PFSK-1 (cell line): ENCODE data around the gene ZC3H12A.

Experiments used
- POLR2AphosphoS5 ChIP-seq: IDR thresholded peaks from 2 replicates; pipeline ENCODE4 v1.6.1; 2012; ENCODE audit warnings: low read depth, mild to moderate bottlenecking, control low read depth, low read length, moderate library complexity
- REST ChIP-seq, 2 experiments: IDR thresholded peaks; 2 replicates each; pipeline versions ENCODE4 v1.6.1 to v1.8.0; 2011 to 2012; ENCODE audit warnings: low read depth in 2 of 2, low read length in 2 of 2, control low read depth in 1 of 2, inconsistent platforms in 1 of 2, mild to moderate bottlenecking in 1 of 2, moderate library complexity in 1 of 2; ENCODE audit not compliant: insufficient read depth in 1 of 2
- SIN3A ChIP-seq: IDR thresholded peaks from 2 replicates; pipeline ENCODE4 v1.6.1; 2012; ENCODE audit warnings: mild to moderate bottlenecking, low read length, moderate library complexity, borderline replicate concordance; ENCODE audit not compliant: insufficient read depth
- TAF1 ChIP-seq: IDR thresholded peaks from 2 replicates; pipeline ENCODE4 v1.6.1; 2012; ENCODE audit warnings: low read length, control low read depth, borderline replicate concordance; ENCODE audit not compliant: insufficient read depth

DNA sequence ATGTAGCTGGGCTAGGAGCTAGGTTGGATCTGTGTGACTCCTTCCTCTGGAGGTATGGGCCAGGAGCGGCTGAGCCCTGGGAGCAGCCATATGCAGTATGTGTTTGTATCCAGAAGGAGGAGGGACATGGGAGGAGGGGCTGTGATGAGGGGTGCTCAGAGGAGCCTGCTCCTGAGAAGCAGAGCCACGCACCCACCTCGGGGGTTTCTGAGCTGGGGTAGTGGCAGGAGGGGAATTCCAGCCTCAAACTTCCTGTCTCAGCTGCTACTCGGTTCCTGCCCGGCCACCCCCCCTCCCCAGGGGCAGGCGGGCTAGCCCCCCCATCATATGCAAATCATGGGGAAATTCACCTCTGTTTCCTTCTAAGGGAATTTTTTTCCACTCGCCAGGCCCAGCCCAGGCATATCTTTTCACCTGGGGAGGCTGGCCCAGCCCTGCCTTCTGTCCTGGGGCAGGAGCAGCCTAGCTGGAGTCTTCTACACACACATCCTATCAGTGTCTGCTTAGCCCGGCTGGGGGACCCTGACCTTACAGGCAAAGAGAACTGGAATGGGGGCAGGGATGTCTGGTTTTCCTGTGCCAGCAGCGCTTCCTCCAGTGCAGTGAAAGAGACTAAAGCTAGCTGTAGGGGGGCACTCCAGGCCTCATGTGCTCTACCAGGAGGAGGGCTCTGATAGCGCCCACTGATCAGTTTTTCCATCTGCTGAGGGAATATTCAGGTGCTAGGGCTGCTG lies 3.0 kb downstream of the ZC3H12A start:
- TF ChIP-seq TAF1 (0 out of 2 replicates have a peak, but pooled peaks have one; percentile 18), REST (IDR thresholded peaks at IDR 0.05; ENCODE audit: insufficient read depth in 1 of 2, low read depth in 2 of 2, low read length in 2 of 2) (no peak), SIN3A (peak; percentile 39; the same call in 1 of the 2 replicates), POLR2AphosphoS5 (no peak)
